GM19025 (cell line): ENCODE data around the gene SLC35D2.
"Not testable (repeated sequence)": the region's sequence is repeated elsewhere in the genome, so short reads cannot be mapped to it uniquely, and the experiment has no call there.

ENCODE experiments used
- ATAC-seq: cut with Tn5 transposase; IDR thresholded peaks from one replicate; pipeline ENCODE4 v1.9.1; 2021; ENCODE audit warnings: mild to moderate bottlenecking, low read depth, moderate library complexity; ENCODE audit not compliant: unreplicated experiment

The SLC35D2 gene

DNA sequence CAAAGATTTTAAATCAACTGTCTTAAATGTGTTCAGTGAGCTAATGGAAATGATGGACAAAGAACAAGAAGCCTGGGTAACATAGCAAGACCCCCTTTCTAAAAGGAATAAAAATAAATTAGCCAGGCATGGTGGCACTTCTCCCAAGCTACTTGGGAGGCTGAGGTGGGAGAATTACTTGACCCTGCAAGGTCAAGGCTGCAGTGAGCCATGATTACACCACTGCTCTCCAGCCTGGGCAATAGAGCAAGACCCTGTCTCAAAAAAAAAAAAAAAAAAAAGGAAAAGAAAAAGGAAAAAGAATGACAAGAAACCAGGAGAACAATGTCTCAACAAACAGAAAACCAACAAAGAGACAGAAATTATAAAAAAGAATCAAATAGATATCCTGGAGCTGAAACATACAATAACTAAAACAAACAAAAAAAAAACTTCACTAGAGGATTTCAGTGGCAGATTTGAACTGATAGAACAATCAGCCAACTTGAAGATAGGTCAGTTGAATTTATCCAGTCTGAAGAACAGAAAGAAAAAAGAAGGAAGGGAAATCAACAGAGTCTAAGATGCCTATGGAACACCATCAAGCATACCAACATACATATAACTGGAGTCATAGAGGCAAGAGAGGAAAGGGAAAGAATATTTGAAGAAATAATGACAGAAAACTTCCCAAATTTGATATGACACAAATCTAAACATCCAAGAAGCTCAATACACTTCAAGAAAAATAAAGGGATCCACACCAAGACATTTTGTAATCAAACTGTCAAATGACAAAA, 16.8 kb upstream of the SLC35D2 start:
- ATAC-seq, result no peak

DNA sequence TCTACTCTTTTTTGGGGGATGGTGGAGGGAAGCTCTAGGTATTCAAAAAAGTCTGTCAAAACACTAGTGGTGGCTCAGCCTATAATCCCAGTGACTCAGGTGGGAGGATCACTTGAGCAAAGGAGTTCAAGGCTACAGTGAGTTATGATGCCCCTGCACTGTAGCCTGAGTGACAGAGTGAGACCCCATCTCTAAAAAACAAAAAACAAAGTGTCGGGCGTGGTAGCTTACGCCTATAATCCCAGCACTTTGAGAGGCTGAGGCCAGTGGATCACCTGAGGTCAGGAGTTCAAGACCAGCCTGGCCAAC, 15.8 kb upstream of the SLC35D2 start:
- ATAC-seq, result no peak

DNA sequence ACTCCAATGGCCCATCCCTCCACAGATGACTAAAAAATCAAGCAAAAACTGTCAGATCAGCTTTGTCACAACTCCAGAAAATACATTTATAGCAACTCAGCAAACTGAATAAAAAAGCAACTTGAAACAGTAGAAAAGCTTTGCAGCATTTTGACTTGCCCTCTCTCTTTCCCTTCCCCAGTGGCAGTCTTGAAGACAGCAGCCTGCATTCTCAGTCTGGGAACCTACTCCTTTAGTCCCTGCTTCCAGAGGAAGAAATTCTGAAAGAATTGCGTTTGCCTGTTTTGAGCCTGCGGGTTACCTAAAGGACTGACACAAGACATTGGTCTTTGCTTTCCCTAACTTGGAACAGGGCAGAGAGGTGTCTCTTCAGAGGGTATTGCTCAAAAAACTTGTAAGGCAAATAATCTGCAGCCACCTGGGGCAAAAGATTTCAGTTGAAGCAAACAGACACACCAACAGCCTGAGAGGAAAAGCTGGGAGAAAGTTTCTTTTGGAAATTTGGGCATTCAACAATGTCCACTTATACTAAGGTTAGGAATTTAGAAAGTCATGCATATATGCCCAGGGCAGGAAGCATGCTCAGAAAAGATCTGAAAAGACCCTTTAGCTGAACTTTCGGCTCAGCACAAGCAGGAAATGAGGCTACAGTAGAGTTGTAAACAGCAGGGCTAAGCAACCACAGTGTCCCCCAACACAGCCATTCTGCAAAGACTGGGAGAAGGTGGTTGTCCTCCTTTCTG, 15.2 kb upstream of the SLC35D2 start:
- no peak for ATAC-seq

DNA sequence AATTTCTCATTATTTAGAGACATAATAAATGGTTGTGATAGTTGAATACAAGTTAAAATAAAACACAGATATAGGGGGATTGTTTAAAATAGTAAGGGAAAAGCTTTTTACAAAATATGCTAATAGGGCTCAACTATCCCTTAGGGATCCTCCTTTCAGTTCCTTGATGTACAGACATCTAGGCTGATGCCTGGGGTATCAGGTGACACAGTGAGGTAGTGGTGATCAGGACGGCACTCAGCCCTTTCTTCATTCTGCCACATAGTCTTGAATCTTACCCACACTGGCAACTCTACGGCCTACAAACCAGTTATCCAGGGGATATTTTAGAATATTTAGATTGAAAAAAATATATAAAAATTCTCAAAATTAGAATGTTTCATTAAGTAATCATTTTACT, 12.5 kb upstream of the SLC35D2 start:
- ATAC-seq, result no peak

DNA sequence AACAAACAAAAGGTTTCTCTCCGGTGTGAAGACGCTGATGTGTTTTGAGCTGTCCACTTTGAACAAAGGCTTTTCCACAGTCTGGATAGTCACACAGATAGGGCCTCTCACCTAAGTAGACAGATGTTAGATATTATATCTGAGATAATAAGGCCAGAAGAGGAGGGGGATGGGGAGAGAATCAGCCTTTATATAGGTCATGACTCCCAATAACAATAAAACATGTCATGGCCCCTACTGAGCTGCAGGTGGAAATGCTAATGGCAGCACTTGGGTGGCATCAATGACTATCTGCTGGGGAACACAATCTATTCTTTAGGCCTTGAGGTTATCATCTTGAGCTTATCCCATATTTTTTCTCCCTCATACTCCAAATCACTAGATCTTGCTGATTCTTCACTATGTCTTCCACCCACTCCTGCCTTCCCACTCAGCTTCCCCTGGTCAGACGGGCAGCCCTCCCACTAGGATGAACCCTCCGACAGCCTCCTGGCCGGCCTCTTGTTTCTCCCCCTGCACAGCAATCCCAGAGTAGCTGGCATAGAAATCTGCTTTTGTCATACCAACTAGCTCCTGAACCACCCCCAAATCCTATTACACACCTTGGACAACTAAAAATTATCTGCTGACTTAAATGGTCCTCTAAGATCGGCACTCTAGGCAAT, 11.5 kb upstream of the SLC35D2 start:
- no peak for ATAC-seq

DNA sequence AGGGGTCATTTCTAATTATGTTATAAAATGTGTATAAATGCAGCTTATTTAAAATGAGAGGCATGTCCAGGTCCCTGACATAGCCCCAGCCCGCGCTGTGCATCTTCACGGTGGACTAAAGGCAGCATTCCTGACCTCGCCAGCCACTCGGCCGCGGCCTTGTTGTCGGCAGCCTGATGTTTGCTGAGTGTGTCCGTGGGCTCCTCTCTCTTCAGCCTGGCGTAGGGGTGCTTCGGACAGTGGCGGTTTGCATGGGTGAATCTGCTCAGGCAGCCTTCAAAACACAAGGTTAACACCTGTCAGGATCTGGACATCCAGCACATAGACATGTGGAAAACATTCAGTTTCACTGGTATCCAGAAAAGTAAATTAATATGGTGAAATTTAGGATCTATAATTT, 8.8 kb upstream of the SLC35D2 start:
- ATAC-seq, result no peak

DNA sequence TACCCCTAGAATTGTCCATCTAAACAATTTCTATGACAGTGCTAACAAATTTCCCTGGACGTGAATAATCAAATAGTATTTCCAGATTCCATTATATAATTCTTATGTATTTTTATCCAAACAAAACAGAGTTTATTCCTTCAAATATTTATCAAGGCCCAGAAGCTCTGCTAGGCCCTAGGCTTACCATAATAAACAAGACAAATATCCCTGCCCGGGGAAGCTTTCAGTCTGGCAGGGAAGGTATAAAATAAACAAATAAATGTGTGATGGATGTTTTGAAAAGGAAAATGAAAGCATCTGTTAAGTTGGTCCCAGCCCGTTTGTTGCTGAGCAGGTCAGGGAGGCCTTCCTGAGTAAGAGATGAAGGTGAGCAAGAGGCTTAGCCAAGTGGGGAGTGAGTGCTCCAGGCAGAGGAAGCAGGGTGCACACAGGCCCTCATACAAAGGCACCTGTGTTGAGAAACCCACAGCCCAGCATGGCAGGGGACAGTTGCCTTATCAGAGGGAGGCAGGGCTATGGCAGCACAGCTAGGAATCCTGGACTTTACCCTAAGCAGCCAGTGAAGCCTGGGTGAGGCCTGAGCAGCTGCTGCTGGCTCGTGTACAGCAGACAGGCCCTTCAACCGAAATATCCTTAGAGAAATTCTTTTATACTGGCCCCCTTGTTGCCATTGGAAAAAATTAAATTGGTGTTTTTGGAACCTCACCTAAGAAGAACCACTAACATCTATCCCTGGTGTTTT, 7.7 kb upstream of the SLC35D2 start:
- ATAC-seq, result no peak

DNA sequence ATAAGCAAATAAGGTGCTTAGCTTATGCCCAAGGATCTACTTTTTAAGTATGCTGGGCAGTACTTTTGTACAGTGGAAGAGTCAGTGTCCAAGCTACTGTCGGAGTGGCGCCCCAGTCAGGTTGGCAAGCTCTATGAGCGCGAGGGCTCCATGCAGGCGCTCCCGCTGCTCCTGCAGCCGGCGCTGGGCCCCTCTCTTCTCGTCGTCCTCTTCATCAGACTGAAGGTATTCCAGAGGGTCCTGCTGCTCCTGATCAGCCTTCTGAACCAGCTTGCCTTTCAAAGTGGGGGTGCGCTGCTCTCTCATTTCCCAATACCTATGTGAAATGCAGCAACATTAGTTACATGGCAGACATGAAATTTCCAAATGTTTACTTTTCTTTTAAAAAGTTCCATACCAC, 4.6 kb upstream of the SLC35D2 start:
- ATAC-seq, result no peak

DNA sequence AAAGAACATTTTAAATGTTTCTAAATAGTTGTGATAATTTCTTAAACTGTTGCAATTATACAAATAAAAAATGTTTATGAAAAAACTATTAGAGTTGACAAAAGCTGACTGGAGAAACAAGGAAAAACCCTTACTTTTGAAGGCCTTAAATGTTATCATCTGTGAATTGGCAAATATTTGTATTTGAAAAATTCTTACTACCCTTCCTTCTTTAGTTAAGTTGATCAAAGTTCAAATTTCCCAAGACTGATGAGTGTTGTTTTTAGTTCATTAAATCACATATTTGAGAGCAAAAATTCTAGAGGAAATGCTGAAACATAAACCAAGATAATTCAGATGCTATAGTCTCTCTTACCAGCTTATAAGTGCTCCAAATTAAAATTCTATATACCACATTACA, 2.6 kb upstream of the SLC35D2 start:
- no peak for ATAC-seq

DNA sequence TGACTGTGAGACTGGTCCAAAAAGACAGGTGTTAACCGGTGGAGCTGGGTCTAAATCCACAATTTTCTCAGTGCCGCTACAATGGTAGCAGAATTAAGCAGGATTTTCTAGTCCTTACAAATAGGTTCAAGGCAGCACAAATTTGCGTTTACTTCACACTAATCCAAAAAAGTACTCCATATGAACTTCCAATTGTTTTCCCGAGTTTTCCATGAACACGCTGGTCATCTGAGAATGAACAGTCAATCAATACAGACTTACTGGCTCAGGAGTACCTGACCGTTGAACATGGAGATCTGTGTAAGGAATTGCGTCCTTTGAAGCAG, 709 bp downstream of the SLC35D2 start:
- ATAC-seq, result no peak

DNA sequence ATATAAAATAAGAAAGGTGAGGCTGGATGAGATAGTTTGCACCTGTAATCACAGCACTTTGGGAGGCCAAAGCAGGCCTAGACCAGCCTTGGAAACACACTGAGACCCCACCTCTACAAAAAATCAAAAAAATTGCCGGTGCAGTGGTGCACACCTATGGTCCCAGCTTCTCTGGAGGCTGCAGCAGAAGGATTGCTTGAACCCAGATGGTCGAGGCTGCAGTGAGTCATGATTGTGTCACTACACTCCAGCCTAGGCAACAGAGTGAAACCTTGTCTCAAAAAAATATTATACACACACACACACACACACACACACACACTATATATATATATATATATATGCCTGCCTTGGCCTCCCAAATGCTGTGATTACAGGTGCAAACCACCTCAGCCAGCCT, 1.3 kb downstream of the SLC35D2 start:
- ATAC-seq, result no peak

DNA sequence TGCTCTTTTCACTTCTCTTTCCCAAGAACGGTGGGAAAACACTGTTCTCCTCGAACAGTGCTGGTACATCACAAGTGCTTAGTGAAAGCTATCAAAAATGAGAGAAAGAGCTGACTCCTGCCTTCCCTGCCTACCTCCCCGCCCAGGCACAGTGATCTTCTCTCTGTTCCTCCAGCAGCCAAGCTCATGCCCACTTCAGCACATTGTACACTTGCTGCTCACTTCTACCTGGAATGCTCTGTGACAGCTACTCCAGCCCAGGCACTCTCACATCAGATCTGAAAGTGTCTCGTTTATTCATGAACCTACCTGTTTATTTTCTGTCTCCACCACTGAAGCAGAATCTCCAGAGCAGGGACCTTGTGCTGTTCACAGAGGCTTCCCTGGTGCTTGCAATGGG, 1.8 kb downstream of the SLC35D2 start:
- ATAC-seq, result no peak

DNA sequence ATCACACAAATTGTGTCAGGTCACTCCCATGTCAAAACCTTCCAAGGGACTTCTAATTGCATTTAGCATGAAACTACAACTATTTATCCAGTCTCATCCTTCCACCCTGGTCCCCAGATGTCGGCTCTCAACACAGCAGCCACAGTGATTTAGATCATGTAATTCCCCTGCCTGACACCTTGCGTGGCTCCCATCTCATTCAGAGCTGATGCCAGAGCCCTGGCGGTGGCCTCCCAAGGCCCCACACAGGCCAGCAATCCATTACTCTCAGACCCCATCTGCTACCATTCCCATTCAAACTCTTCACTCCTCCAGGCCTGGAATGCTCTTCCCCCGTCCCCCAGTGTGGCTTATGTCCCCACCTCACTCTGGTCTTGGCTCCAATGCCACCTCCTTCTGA, 2.4 kb downstream of the SLC35D2 start:
- ATAC-seq, result no peak

DNA sequence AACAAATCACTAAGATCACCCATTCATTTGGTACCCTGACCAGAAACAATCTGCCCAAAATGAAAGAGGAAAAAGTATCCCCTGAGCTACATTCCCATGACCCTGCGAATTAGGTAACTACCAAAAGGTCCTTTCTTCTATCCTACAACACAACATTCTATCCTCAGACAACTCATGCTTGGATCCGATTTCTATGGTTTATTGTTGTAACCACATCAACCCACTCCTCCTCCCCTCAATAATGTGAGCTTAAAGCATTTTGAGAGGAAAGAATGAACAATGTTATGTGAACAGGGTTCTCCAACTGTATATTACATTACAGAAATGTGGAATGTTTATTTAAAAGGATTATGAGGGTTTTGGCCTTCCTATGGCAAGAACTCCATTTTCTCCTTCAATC, 4.0 kb downstream of the SLC35D2 start:
- ATAC-seq, result no peak

DNA sequence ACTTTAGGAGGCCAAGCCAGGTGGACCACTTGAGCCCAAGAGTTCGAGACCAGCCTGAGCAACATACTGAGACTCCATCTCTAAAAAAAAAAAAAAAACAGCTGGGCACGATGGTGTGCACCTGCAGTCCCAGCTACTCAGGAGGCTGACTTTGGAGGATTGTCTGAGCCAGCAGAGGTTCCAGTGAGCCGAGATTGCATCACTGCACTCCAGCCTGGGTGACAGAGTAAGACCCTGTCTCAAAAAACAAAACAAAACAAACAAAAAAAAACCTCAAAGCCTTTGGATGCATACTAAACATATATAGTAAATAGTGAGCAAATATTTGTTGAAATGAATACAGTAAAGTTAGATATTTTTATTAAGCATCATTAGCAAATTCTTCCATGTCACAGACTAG, 5.3 kb downstream of the SLC35D2 start:
- ATAC-seq, result no peak

DNA sequence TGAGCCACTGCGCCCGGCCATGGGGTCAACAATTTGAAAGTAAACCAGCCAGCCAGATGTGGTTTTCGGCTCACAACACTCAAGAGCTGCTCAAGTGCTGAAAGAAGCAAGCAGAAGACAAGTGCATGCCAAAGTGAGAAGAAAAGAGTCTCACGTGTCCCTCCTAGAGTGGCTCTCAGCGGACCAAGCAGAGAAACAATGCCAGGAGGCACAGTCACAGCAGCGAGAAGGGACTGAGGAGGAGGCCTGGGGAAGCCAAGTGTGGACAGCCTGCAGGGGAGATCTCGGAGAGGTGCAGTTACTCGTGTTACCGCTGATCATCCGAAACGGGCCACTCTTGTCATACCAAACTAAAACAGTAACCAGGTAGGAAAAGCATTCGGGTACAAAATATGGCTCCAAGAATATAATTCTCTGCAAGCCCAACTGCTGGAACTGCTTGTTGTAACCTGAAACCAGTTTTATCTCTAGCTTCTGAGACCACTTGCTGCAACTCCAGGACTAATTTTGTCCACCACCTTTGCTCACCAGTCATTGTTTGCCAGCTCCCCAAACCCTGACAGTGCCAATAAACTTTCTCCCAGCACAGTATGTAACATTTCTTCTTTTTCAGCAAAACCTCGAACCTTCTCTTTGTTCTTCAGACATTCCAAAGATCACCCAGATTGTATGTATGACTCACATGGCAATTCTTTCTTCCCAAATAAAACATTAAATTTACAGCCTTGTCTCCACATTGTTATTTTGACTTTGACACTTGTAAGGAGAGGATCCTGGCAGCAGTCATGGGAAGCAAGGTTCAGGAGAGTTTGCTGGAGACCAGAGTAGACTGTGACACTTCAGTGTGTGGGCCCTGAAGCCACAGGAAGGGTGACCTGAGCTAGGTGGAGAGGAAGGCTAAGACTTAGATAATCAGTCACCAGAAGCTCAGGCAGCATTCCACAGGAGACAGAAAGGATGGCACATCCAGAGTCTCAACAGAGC, 6.3 kb downstream of the SLC35D2 start:
- ATAC-seq, result no peak

DNA sequence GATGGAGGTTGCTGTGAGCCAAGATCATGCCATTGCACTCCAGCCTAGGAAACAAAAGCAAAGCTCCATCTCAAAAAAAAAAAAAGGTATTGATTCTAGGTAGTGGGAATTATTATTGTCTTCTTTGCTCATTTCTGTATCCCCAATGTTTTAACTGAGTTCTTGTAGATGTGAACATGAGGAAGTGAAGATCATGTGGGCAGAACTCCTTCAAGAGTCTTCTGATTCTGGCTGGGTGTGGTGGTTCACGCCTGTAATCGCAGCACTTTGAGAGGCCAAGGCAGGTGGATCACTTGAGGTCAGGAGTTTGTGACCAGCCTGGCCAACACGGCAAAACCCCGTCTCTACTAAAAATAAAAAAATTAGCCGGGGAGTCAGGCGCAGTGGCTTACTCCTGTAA, 8.0 kb downstream of the SLC35D2 start:
- ATAC-seq, result not testable (repeated sequence)

DNA sequence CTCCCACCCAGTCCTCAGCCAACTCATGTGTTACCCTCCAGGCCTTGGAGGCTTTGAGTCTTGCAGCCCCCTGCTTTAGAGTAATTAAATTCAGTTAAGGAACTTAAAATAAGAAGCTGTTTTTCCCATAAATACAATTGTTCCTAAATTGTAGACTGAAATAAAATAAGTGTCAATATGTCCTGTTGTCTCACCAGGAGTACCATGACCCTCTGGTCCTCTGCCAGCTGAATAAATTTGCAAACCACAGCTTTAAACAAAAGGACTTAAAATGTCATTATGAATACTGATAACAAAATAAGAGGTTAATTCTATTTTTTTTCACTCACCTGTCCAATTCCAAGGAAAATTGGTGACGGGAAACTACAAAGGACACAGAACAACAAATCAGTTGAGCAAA, 15.6 kb downstream of the SLC35D2 start:
- ATAC-seq, result no peak

DNA sequence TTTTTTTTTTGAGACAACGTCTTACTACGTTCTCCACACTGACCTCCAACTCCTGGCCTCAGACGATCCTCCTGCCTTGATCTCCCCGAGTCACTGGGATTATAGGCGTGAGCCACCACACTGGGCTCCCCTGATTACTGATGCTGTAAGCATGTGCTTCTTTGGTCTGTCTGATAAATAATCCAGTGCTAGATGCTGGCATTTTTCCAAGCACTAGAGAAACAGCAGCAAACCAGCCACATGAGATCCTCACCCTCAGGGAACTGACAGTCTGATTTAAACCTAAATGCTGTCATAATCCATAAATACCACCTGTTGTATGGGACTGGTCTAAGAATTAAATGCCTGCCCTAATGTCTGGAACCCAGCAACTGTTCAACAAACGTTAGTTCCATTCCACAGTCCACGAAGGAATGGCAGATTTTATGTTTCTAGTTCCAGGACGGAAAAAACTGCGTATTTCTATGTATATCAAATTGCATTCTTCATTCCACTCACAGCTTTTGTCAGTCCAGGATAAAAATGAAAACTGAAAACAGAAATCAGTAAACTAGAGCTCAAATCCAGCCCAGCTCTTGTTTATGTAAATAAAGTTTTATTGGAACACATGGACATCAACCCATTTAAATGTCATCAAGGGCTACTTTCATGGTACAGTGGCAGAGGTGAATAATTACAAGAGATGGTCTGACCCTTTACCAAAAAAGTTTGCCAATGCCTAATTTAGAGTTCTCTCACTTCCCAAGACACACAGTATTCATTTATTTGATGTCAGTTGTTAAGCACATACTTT, 20.1 kb downstream of the SLC35D2 start:
- no peak for ATAC-seq
